Fibroblast of lung (primary cell): ENCODE data around the gene BCL2L13.

Experiments
- CTCF ChIP-seq, 2 donors: IDR thresholded peaks in 1 of 2; conservative IDR thresholded peaks in 1 of 2; 1 replicate in 1 of 2; 2 replicates in 1 of 2; pipeline ENCODE4 v1.5.1; 2011 to 2012; ENCODE audit warnings: low read length in 2 of 2, control low read depth in 1 of 2, inconsistent platforms in 1 of 2, low read depth in 1 of 2, mild to moderate bottlenecking in 1 of 2
- EZH2 ChIP-seq: IDR thresholded peaks from 2 replicates; pipeline ENCODE4 v1.5.1; 2012; ENCODE audit warnings: low read length, control low read depth, mild to moderate bottlenecking; ENCODE audit errors: missing control alignments

GRCh38 chr22:17767233-17768065 lies 128.9 kb downstream of the BCL2L13 start:
- TF ChIP-seq CTCF (conservative IDR thresholded peaks at IDR 0.05 in 1 of 2, IDR thresholded peaks at IDR 0.05 in 1 of 2; ENCODE audit: low read depth in 1 of 2, low read length in 2 of 2) (no peak), EZH2 (no peak)
